ENCODE data around the gene MRC2. TPM values are rescaled to one million over a fixed set of nuclear protein-coding genes. Genes with fewer than 3 reads are reported as not detected.

The MRC2 gene
- total RNA-seq, 4 donors from 2014 or later: 51.9 to 117 (median 78.0) TPM

DNA sequence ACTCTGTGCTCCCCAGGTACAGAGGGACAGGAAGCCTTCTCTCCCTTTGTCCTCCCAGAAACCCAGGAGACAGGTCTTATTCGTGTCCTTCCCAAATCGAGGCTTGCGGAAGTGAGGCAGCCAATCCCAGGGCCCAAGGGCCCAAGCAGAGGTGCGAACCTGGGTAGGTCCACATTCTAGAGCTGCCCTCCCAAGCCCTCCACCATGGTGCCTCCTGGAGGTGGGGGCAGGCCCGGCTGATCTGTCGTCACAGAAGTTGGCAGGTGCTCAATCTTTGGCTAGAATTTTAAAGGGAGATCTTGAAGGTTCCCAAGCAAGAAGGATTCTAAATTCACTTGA is 21.5 kb downstream of the MRC2 start:
- H3K36me3 ChIP-seq: no peaks in the 10 kb centered on the region
- 57 to 64% methylated on average over 6 of the region's 6 CpGs for WGBS, 2 donors
- TF ChIP-seq EP300 (IDR thresholded peaks at IDR 0.05) (no peak), POLR2A (IDR thresholded peaks at IDR 0.05) (no peak)
- TF ChIP-seq, protein P1, sequence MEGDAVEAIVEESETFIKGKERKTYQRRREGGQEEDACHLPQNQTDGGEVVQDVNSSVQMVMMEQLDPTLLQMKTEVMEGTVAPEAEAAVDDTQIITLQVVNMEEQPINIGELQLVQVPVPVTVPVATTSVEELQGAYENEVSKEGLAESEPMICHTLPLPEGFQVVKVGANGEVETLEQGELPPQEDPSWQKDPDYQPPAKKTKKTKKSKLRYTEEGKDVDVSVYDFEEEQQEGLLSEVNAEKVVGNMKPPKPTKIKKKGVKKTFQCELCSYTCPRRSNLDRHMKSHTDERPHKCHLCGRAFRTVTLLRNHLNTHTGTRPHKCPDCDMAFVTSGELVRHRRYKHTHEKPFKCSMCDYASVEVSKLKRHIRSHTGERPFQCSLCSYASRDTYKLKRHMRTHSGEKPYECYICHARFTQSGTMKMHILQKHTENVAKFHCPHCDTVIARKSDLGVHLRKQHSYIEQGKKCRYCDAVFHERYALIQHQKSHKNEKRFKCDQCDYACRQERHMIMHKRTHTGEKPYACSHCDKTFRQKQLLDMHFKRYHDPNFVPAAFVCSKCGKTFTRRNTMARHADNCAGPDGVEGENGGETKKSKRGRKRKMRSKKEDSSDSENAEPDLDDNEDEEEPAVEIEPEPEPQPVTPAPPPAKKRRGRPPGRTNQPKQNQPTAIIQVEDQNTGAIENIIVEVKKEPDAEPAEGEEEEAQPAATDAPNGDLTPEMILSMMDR (IDR thresholded peaks at IDR 0.05): no peak
- H3K9me3 ChIP-seq: no peaks in the 10 kb centered on the region
- H3K4me3 ChIP-seq: peak overlapping the region in 1 of 4 donors; percentile 1
- DNase-seq (ENCODE audit: low spot score in 2 of 2): no peak
- peak overlapping the region in 2 of 4 donors; percentile 50 to 59 for H3K27ac ChIP-seq
- H3K4me1 ChIP-seq: peaks cover 0 to 39% (median 12%) of the 10 kb centered on the region in 4 donors
- no peaks in the 10 kb centered on the region for H3K27me3 ChIP-seq

DNA sequence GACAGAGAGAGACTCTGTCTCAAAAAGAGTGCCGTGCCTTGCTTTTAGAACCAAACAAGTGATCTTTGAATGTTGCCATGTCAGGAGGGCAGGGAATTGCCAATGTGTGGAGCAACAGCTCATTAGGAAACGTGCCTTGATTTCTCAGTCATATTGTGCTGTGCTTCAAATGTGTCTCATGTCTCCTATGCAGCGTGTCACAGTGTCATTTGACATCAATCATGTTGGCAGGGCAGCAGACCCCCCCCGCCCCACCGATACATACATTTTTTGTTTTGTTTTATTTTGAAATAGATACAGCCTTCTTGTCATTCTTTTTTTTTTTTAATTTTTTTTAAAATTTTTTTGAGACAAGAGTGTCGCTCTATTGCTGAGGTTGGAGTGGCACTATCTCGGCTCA is 22.1 kb downstream of the MRC2 start:
- Histone ChIP-seq H3K9me3 (no peaks in the 10 kb centered on the region), H3K4me3 (no peak overlapping the region), H3K36me3 (no peaks in the 10 kb centered on the region), H3K4me1 (peaks cover 0 to 45% (median 17%) of the 10 kb centered on the region in 4 donors), H3K27ac (no peak overlapping the region), H3K27me3 (no peaks in the 10 kb centered on the region)
- 78 to 83% methylated on average over 7 of the region's 7 CpGs for WGBS, 2 donors
- DNase-seq (ENCODE audit: low spot score in 2 of 2): no peak
- TF ChIP-seq, protein P1 (IDR thresholded peaks at IDR 0.05): no peak
- TF ChIP-seq EP300 (IDR thresholded peaks at IDR 0.05) (no peak), POLR2A (IDR thresholded peaks at IDR 0.05) (no peak)

DNA sequence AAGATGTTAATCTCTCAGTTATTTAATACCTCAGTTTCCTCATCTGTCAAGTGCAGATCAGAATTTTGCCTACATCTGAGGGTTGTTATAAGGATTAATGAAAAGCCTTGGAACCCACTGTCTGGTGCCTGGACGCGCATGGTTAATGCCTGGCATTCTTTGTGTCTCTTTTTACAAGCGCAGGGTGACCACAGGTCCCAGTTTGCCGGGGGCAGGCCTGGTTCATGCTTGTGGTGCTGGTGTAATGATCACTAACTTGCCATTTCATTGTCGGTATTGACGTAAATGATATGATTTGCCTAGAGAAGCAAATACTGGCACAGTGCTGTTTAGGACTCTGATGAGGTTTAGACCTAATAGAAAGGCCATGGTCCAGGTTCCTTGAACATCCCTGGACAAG is 23.1 kb downstream of the MRC2 start:
- Histone ChIP-seq H3K36me3 (no peaks in the 10 kb centered on the region), H3K27ac (no peak overlapping the region), H3K27me3 (no peaks in the 10 kb centered on the region), H3K9me3 (no peaks in the 10 kb centered on the region), H3K4me3 (no peak overlapping the region), H3K4me1 (peaks cover 0 to 45% (median 18%) of the 10 kb centered on the region in 4 donors)
- TF ChIP-seq POLR2A (IDR thresholded peaks at IDR 0.05): no peak
- TF ChIP-seq EP300 (IDR thresholded peaks at IDR 0.05): no peak
- TF ChIP-seq, protein P1 (IDR thresholded peaks at IDR 0.05): no peak
- 83 to 84% methylated on average over 6 of the region's 6 CpGs for WGBS, 2 donors
- no peak for DNase-seq (ENCODE audit: low spot score in 2 of 2)

DNA sequence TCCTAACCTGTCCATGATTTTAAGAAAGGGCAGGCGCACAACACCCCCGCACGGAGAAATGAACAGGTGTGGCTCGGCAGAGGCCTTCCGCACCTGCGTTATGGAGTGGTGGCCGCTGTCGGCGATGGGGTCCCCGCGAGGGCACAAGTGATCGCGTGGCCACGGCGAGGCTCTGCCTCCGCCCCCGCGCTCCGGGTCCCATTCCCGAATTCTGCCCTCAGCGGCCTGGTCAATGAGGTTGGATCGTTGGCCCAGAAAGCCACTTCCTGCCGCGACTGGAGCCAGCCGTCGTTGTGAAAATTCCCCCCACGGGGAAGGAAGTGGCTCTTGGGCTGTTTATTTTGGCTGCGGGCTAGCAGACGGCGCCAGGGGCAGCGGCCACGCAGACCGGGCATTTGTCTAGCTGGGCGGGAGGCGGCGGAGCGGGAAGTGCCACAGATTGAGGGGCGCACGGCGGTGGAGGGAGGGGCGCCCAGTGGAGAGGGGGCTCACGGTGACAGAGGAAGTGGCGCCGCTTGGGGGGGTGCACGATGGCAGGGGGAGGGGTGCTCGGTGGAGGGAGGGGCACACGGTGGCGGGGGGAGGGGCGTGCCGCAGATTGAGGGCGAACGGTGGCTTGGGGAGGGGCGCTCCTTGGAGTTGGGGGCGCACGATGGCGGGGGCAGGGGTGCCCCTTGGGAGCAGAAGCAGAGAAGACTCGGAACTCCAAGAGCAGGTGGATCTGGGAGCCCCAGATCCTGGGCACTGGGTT is 25.0 kb downstream of the MRC2 start:
- Histone ChIP-seq H3K27me3 (no peaks in the 10 kb centered on the region), H3K27ac (peak overlapping the region in 3 of 4 donors; percentile 45 to 60 (median 56)), H3K9me3 (no peaks in the 10 kb centered on the region), H3K4me3 (peak overlapping the region; percentile 2 to 54 (median 36)), H3K4me1 (peaks cover 0 to 48% (median 18%) of the 10 kb centered on the region in 4 donors), H3K36me3 (no peaks in the 10 kb centered on the region)
- peak in 1 of 2 donors; percentile 46 for TF ChIP-seq EP300 (IDR thresholded peaks at IDR 0.05)
- TF ChIP-seq, protein P1 (IDR thresholded peaks at IDR 0.05): no peak
- no peak for DNase-seq (ENCODE audit: low spot score in 2 of 2)
- WGBS, 2 donors: 9% methylated on average over 54 to 57 of the region's 57 CpGs

DNA sequence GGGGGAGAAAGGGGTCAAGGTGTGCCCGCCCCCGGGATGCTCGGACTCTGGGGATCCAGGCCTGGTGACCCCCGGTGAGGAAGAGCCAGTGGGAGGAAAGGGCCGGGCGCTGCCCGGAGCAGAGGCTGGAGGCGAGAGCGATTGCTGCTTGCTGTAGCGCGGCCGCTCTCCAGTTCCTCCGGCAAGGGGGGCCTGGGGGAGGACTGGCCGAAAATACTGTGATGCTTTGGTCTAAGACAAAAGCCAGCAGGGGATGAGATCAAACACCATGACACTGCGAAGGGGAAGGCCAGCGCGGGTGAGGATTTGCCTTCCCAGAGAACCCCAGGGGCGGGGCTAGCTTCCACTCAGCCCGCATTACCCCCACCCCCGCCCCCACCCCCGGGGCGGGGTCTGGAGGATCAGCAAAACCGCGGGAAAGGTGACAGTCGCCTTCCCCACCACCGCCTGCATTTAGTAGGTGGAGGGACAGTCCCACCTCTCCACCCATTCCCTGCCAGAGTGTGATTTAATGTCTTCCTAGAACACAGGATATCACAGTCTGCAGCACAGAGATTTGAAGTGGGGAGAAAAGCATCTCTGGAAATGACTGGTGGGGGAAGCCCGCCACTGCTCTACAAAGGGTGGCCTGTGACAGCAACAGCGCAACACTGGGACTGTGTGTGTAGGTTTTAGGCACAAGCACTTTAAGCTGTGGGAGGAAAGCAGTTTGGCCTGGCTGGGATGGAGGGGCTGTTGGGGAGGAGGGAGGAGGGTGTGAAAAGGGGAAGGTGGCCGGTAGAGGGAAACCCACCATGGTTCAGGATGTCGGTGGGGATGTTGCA is 25.7 kb downstream of the MRC2 start:
- peak overlapping the region in 2 of 4 donors; percentile 56 to 60 for H3K27ac ChIP-seq
- no peak for DNase-seq (ENCODE audit: low spot score in 2 of 2)
- no peaks in the 10 kb centered on the region for H3K27me3 ChIP-seq
- H3K36me3 ChIP-seq: no peaks in the 10 kb centered on the region
- 1% methylated on average over 29 to 30 of the region's 30 CpGs for WGBS, 2 donors
- TF ChIP-seq, protein P1 (IDR thresholded peaks at IDR 0.05): no peak
- TF ChIP-seq EP300 (IDR thresholded peaks at IDR 0.05): no peak
- TF ChIP-seq POLR2A (IDR thresholded peaks at IDR 0.05): no peak
- H3K4me3 ChIP-seq: peak overlapping the region; percentile 2 to 54 (median 36)
- H3K4me1 ChIP-seq: peaks cover 0 to 51% (median 18%) of the 10 kb centered on the region in 4 donors
- H3K9me3 ChIP-seq: no peaks in the 10 kb centered on the region

Measured in tibial nerve (tissue), 4 donors.